ENCODE results near the gene ZNF91.
"Not testable (repeated sequence)": the region's sequence is repeated elsewhere in the genome, so short reads cannot be mapped to it uniquely, and the experiment has no call there.

ZNF91 gene

DNA sequence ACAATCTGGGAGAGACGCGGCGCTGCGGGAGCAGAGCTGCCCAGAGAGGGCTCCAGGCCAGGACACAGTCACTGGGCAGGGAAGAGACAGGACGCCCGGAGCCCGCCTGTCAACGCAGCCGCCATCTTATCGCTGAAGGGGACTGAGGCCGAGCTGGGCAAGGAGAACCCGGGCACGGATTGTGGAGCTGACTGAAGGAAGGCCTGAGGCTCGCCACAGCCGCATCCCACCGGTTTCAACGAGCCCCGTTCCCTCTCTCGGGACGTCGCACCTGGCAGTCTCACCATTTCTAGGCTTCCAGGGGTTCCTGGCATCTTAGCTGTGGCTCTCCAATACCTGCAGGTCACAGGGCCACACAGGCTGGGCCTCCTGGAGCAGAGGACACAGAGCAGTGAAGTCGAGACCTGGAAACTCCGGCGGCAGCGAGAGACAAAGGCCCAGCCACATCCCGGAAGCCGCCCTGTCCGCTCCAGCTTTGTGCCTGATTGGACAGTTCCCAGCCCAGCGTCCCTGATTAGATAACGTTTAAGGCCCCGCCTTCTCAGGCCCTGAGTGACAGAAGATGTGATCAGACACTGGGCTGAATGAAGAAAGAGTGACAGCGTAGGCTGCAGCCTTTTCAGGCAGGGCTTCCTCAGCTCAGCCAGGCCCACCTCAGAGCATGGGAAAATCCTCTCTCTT is at the start of gene ZNF91:
Gene ZNF91, minus strand, starts transcription at position 431 of the 681 bp plus-strand sequence. Its CDS starts 117 bp downstream, at position 314.
- in situ Hi-C loops (cut with HindIII; ENCODE audit: low sequenced_read_pairs) = no loop called here

DNA sequence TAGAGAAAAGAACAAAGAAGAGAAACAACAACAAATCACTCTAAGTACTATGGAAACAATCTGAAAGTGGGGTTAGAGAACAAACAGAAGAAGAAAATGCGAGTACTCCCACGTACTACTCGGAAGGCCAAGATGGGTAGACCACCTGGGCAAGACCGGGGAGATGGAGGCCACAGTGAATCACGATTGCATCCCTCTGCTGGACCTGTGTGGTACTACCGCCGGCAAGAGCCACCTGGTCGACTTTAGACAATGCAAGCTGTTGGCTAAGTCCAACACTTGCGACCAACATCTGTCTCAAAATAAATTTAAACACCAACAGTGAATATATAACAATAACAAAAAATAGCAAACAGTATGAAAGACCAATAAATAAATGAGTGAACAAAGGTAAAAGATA is 45.5 kb upstream of the ZNF91 start:
- in situ Hi-C loops (cut with HindIII; ENCODE audit: low sequenced_read_pairs) = no loop called here

DNA sequence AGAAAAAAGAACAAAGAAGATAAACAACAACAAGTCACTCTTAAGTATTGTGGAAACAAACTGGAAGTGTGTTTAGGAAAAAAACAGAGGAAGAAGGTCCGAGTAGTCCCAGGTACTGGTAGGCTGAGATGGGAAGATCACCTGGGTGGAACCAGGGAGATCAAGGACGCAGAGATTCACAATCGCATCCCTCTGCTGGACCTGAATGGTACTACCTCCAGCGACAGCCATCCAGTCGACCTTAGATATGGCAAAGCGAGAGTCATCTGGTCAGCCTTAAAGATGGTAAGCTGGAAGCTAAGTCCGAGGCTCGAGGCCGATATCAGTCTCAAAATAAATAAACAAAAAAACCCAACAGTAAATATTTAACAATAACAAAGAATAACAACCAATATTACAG is 44.9 kb upstream of the ZNF91 start:
- in situ Hi-C loops (cut with HindIII; ENCODE audit: low sequenced_read_pairs) = no loop called here

DNA sequence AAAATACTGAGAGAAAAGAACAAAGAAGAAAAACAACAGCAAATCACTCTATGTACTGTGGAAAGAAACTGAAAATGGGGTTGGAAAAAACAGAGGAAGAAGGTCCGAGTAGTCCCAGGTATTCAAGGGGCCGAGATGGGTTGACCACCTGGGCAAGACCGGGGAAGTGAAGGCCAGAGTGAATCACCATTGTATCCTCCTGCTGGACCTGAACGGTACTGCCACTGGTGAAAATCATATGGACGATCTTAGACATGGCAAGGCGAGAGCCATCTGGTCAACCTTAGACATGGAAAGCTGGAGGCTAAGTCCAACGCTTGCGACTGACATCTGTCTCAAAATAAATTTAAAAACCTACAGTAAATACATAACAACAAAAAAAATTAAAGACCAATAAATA is 44.4 kb upstream of the ZNF91 start:
- in situ Hi-C loops (cut with HindIII; ENCODE audit: low sequenced_read_pairs) = no loop called here

DNA sequence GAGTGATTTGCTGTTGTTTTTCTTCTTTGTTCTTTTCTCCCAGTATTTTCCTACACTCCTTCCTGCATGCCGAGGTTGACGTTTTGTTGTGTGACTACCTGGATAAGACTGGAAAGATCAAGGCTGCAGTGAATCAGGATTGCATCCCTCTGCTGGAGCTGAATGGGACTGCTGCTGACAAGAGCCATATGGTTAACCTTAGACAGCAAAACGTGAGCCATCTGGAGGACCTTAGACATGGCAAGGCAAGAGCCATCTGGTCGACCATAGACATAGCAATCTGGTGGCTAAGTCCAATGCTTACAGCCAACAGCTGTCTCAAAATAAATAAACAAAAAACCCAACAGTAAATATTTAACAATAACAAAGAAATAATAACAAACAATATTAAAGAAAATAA is 42.6 kb upstream of the ZNF91 start:
- in situ Hi-C loops (cut with HindIII; ENCODE audit: low sequenced_read_pairs) = no loop called here

DNA sequence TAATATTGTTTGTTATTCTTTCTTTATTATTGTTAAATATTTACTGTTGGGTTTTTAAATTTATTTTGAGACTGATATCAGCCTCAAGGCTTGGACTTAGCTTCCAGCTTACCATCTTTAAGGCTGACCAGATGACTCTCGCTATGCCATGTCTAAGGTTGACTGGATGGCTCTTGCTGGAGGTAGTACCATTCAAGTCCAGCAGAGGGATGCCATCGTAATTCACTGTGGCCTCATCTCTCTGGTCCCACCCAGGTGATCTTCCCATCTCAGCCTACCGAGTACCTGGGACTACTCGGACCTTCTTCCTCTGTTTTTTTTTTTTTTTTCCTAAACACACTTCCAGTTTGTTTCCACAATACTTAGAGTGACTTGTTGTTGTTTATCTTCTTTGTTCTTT is 41.7 kb upstream of the ZNF91 start:
- in situ Hi-C loops (cut with HindIII; ENCODE audit: low sequenced_read_pairs) = no loop called here

DNA sequence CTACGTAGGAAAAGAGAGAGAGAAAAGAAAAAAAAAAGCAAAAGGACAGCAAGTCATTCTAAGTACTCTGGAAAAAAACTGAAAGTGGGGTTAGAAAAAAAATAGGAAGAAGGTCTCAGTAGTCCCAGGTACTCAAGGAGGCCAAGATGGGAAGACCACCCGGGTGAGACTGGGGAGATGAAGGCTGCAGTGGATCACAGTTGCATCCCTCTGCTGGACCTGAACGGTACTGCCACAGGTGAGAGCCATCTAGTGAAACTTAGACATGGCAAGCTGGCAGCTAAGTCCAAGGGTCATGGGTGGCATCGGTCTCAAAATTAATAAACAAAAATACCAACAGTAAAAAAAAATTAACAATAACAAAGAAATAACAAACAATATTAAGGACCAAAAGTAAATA is 41.0 kb upstream of the ZNF91 start:
- in situ Hi-C loops (cut with HindIII; ENCODE audit: low sequenced_read_pairs) = no loop called here

DNA sequence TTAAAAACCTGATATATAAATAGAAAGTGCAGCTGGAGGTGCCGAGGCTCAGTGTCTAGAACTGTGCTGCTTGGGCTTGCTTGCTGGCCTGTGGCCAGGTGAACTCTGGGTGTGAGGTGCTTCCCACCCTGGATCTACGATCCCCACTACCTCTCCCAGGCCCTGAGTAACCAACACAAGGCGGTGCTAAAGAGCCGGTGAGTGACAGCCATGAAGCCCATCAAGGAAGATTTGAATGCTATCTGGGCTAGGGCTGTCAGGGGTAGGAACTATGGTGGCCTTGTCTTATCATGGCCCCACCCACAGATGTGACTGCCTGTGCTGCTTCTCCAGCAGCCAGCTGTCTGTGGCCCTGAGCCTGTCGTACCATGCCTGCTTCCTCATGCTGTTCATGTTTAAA is 25.6 kb upstream of the ZNF91 start:
- in situ Hi-C loops (cut with HindIII; ENCODE audit: low sequenced_read_pairs) = no loop called here

DNA sequence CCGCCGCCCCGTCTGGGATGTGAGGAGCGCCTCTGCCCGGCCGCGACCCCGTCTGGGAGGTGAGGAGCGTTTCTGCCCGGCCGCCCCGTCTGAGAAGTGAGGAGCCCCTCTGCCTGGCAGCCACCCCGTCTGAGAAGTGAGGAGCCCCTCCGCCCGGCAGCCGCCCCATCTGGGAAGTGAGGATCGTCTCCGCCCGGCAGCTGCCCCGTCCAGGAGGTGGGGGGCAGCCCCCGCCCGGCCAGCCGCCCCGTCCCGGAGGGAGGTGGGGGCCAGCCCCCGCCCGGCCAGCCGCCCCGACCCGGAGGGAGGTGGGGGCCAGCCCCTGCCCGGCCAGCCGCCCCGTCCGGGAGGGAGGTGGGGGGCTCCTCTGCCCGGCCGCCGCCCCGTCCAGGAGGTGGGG is 24.0 kb upstream of the ZNF91 start:
- in situ Hi-C loops (cut with HindIII; ENCODE audit: low sequenced_read_pairs) = not testable (repeated sequence)

DNA sequence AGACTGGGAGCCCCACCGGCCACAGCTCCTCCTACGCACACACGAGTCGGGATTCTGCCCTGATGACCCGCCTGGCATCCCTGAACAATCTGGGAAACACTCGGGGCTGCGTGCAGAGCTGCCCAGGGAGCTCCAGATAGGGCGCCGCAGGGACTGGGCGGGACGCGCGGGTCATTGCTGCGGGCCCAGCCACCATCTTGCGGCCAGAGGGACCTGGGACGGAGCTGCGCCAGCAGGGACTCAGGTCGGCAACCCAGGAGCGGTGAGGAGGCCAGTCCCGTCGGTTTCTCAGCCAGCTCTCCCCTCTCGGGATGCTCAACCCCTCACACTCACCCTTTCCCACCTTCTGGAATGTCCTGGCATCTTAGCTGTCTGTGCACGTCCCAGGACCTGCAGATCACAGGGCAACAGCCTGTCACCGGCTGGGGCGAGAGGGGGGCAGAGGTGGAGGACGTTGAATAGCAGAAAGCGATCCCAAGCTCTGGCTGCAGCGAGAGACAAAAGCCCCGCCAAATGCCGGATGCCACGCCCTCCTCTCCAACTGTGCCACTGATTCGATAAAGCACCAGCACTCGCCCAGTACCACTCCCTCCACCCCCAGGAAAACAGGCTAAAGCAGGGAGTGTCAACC is 20.4 kb upstream of the ZNF91 start:
- in situ Hi-C loops (cut with HindIII; ENCODE audit: low sequenced_read_pairs) = no loop called here

DNA sequence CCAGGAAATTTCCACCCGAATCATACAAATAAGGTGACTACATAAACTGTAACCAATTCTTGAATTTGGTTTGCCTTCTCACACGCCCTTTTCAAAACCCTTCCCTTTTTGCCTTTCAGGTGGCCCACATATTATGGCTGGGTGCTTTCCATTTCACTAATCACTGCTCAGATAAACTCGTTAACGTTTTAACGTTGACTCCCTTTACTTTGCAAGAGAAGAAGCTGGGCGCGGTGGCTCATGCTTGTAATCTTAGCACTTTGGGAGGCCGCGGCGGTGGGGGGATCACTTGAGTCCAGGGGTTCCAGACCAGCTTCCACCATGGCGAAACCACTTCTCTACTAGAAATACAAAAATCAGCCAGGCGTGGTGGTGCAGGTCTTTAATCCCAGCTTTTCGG is 19.8 kb upstream of the ZNF91 start:
- in situ Hi-C loops (cut with HindIII; ENCODE audit: low sequenced_read_pairs) = no loop called here

DNA sequence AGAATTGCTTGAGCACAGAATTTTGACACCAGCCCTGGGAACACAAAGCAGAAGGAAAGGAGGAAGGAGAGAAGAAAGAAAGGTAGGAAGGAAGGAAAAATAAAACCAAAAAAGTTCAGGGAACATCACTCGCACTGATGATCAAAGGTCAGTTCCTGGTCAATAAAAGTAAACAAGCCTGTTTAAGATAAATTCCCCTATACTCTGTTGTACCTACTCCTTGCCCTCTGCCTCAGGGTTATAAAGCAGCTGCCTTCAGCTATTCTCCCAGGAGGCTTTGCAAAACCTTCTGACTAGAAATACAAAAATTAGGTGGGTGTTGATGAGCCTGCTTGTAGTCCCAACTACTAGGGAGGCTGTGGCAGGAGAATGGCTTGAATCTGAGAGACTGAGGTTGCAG is 14.9 kb upstream of the ZNF91 start:
- in situ Hi-C loops (cut with HindIII; ENCODE audit: low sequenced_read_pairs) = no loop called here

DNA sequence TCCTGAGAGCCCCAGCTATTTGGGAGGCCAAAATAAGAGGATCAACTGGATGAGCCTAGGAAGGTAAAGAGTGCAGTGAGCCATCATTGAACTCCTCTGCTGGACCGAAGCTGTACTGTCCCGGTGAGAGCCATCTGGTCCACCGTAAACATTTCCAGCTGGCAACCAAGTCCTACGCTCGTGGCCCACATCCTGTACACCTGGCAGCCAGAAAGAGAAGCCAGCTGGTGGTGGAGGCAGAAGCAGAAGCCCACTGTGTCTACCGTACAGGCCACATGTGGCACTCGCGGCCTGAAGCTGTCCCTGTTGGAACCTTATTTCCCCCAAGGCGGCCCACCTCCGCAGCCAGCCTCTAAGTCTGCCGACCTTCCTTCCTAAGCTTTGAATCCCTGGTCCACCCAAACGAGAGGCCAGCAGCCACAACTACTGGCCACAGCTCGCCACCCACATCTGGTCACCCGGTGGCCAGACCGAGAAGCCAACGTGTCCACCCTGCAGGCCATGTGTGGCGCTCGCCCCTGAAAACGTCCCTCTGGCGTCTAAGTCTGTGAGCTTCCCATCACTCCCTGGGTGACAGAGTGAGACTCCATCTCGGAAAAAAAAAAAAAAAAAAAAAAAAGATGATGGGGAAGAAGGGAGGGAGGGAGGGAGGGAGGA is 14.2 kb upstream of the ZNF91 start:
- in situ Hi-C loops (cut with HindIII; ENCODE audit: low sequenced_read_pairs) = no loop called here

DNA sequence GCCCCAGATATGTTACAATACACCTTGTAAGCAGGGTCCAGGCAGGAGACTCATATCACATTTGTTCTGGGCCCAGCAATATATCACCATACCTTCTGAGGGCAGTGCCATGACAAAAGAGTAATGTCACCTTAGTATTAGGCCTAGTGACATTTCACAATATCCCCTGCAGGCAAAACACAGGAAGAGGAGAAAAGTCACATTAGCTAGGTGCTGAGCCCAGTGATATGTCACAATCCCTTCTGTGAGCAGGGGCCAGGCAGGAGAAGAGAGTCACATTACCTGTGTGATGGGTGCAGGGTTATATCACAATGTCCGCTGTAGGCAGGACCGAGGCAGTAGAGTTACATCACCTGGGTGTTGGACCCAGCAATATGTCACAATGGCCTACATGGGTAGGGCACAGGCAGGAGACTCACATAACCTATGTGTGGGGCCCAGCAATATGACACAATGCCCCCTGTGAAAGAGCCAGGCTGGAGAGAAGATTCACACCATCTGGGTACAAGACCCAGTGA is 12.4 kb upstream of the ZNF91 start:
- in situ Hi-C loops (cut with HindIII; ENCODE audit: low sequenced_read_pairs) = no loop called here

DNA sequence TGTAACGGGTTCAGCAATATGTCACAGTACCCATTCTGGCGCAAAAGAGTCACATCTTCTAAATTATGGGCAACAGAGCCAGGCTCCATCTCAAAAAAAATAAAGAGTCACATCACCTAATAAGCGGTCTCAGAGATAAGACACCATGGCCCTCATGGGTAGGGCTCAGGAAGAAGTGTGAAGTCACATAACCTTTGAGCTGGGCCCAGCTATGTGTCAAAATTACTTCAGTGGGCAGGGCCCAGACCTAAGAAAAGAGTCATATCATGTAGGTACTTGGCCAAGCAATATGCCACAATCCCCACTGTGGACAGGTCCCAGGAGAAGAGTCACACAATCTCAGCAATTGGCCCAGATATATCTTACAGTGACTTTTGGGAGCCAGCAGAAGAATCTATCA is 11.4 kb upstream of the ZNF91 start:
- in situ Hi-C loops (cut with HindIII; ENCODE audit: low sequenced_read_pairs) = no loop called here

DNA sequence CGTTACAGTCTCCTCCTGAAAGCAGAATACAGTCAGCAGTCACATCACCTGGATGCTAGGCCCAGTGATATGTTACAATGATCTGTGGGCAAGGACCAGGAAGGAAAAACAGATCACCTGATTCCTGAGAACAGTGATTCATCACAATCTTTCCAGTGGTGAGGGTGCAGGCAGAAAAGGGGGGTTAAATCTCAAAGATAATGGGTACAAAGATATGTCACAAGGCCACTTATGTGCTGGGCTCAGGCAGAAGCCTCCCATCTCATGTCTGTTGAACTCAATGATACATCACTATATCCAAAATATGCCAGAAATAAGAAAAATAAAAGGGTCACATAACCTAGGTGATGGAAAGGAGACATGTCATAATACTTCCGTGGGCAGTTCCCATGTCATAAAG is 10.8 kb upstream of the ZNF91 start:
- in situ Hi-C loops (cut with HindIII; ENCODE audit: low sequenced_read_pairs) = no loop called here

DNA sequence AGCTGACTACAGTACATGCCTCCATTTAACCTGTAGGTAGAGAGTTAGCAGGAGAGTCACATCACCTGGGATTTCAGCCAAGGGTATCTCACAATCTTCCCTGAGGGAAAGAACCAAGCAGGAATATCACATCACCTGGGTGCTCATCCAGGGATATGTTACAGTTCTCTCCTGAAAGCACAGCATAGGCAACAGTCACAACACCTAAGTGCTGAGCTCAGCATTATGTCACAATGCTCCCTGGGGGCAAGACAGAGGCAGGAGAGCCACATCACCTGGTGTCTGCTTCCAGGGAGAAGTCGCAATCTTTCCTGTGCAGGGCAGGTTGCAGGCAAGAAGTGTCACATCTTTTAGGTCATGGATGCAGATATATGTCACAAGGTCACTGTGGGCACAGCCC is 9.4 kb upstream of the ZNF91 start:
- in situ Hi-C loops (cut with HindIII; ENCODE audit: low sequenced_read_pairs) = no loop called here

DNA sequence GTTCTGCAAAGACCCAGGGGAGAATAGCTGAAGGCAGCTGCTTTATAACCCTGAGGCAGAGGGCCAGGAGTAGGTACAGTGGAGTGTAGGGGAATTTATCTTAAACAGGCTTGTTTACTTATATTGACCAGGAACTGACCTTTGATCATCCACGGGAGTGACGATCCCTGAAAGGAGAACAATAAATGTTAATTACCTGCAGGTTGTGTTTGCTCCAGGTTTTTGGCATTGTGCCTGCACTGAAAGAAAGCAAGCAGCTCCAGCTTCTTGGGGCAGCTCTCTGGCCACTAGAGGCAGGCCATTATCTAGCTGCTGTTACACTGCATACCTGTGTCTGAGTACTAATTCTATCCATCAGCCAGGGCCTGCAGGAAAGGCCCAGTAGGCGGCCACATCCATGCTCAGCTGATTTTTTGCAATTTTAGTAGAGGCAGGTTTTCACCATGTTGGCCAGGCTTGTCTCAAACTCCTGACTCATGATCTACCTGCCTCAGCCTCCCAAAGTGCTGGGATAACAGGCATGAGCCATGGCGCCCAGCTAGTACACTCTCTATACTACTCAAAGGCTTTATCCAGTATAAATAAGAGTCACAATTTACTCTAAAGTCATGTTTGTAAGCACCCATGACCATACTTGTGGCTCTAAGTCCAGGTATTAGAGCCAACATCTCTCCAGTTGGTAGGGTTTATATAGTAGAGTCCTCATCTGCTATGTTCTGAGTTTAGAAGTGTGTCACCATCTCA is 8.5 kb upstream of the ZNF91 start:
- in situ Hi-C loops (cut with HindIII; ENCODE audit: low sequenced_read_pairs) = no loop called here

DNA sequence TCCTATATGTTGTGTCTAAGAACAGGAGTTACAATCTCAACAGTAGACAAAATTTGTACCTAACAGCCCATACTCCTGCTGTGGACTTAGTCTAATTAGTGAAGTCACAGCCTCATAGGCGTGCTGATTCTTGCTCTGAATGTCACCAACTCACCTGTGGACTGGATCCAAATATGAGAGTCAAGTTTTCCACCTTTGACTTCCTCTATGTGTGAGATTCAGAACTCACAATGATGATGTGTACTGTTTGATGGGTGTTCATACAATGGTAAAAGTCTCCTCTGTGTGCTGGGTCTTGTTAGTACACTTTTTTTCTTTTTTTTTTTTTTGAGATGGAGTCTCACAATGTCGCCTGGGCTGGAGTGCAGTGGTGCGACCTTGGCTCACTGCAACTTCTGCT is 7.8 kb upstream of the ZNF91 start:
- in situ Hi-C loops (cut with HindIII; ENCODE audit: low sequenced_read_pairs) = no loop called here

DNA sequence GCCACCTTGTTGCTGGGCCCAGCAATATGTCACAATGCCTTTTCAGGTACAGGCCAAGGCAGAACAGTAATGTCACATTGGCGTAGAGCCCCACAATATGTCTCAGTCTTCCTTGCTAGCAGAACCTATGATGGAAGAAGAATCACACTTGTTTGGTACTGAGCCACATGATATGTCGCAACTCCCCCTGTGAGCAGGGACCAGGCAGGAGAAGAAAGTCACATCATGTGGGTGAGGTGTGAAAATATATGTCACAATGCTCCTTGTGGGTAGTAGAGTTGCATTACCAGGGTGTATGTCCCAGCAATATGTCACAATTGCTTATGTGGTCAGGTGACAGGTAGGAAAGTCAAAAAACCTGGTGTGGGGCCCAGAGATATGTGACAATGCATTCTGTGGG is 7.1 kb upstream of the ZNF91 start:
- in situ Hi-C loops (cut with HindIII; ENCODE audit: low sequenced_read_pairs) = no loop called here

DNA sequence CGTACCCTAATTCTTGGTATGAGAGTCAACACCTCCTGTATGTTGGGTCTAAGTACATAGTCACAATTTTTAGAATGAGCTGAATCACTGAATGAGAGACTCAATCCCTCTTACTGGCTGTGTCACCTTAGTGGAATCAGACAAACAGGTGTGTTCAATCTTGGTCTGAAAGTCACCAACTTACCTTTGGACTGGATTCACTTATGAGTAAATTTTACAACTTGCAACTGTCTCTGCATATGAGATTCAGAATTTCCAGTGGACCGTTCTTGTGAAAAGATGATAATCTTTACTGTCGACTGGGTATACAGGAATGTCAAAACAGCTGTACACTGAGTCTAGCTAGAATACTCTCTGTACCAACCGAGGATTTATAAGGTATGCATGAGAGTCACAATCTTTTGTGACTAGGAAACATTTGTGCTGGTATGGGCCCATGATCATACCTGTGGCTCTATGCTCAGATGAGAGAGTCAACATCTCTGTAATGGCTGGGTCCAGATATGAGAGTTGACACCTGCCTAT is 5.9 kb upstream of the ZNF91 start:
- in situ Hi-C loops (cut with HindIII; ENCODE audit: low sequenced_read_pairs) = no loop called here

Measured in DLD1 (cell line).